Stimulated activated CD4-positive, alpha-beta T cell treated with anti-CD3 and anti-CD28 coated beads, TNF-alpha, amount 100 ng/mL, for 4 hours (primary cell): ENCODE measurements around the gene ANOS1.
"Not testable (repeated sequence)": the region's sequence is repeated elsewhere in the genome, so short reads cannot be mapped to it uniquely, and the experiment has no call there.

Experiments used
- DNase-seq, 3 experiments: peaks; one replicate each; pipeline ENCODE4 v3.0.0-alpha.2; 2020; ENCODE audit warnings: low read depth in 3 of 3

Gene ANOS1

DNA sequence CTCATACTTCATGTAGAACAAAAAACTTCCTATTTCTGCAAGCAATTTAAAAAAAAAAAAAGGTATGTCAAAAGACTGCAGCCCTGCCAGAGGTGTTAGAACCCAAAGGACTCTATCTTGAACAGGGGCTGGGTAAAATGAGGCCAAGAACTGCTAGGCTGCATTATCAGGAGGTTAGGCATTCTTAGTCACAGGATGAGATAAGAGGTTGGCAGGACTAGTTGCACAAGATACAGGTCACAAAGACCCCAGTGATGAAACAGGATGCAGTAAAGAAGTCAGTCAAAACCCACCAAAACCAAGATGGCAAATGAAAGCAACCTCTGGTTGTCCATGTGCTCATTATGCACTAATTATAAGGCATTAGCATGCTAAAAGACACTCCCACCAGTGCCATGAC, 104.1 kb downstream of the ANOS1 start:
- no peak for DNase-seq

DNA sequence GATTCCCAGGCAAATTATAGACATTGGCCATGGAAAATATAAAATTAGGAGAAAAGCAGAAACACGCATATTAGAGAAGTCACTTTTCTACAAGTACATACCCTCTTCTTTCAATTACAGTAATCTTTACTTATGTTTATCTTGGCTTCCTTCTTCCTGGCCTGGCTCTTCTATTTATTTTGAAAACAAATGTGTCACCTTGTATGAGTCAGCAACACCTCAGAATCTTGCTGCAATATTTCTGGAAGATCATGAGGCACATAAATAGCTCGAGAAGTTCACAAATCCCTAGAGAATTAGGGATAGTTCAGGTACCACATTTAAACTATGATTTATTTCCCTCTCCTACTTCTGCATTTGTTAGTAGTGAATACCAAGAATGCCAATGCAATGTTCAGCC, 124.6 kb downstream of the ANOS1 start:
- no peak for DNase-seq

DNA sequence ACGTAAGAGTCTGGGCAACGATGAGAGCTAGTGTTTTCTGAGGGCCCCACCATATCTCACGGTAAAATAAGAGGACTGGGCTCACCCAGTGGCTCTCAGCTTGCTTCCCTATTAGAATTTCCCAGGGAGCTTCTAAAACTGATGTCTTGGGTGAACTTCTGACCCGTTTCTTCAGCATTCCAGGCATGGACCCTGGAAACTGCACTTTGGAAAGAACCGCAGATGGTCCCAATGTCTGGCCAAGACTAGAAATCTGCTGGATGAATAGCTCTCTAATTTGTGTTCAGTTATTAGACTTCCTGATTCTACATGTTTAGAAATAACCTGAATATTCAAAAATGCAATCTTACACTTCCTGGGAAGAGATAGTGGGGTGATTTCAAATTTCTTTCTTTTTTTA, 127.8 kb downstream of the ANOS1 start:
- no peak for DNase-seq

DNA sequence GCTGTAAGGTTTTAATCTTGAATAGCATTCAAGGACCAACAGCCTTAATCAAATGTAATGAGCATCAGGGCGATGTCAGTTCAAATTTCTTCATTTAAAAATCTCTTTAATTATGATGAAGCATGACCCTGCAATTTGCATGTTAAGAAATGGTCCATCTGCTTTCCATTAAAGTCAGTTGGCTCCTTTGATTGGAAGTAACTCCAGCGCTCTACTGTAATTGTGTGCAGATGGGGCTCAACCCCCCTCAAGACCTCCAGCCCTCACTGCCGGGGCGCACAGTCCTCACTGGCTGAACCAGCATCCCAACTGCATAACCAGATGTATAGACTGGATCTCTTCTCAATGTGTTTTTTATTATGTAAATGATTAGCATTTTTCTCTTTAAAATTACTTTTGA, 140.4 kb downstream of the ANOS1 start:
- DNase-seq = no peak

DNA sequence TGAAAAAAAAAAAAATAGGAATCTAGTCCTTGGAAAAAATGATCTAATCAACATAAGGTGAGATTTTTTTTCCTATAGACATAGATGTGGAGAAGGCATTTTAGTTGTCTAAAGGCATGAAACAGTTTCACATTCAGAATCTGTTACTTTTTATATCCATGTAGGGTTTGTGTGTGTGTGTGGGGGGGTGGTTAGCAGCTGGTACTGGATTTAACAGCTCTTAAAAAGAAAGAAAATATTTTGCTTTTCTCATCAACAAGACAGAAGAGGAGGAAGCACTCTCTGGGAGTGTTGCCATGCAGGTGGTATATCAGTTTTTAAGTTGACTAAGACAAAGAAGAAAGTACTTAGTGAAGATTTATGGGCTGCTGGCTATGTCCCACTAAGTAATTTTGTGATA, 145.0 kb downstream of the ANOS1 start:
- no peak for DNase-seq

DNA sequence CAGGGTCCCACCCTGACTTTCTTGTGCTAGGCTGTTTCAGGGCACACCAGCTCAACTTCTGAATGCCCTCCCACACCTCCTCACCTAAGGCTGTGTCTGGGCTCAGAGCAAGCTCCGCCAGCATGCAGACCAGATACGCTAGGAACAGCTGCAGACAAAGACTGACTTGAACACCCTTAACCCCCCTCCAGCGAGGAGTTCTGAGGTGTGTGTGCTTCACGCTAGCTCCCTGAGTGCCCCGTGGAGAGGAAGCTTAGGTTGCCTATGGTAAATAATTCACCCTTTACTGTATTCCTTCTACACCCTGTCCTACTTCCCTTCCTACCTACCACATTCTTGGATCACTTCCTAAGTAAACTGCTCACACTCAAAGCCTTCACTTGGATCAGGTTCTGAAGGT, 152.3 kb downstream of the ANOS1 start:
- DNase-seq = no peak

DNA sequence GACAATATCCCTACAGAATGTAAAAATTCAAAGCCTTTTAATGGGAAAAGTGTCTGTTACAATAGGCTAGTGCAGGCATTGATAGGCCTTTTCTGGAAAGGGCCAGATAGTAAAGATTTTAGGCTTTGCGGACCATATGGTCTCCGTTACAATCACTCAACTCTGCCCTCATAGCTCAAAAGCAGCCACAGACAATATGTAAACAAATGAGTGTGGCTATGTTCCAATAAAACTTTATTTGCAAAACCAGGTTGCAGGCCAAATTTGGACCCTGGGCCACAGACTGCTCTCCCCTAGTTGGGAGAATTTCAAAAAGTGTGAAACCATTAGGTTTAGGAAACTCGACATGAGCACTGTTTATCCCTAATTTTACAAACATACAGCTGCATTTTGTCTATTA, 155.1 kb downstream of the ANOS1 start:
- DNase-seq = no peak

DNA sequence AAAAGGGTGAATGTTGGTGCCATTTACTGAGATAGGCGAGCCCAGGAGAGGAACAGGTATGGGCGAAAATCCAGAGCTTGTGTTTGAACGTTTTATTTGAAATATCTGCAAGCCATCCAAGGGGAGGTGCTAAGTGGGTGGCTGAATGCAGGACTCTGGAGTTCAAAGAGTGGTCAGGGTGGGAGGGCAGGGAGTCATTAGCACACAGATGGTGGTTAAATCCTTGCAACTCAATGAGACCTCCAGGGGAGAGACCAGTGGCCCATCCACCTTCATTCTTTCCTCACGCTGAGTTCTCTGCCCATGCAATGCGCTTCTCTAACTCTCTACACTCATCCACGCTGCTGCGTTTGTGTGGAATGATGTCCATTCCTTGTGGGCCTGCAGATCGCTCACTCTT, 166.2 kb downstream of the ANOS1 start:
- no peak for DNase-seq

DNA sequence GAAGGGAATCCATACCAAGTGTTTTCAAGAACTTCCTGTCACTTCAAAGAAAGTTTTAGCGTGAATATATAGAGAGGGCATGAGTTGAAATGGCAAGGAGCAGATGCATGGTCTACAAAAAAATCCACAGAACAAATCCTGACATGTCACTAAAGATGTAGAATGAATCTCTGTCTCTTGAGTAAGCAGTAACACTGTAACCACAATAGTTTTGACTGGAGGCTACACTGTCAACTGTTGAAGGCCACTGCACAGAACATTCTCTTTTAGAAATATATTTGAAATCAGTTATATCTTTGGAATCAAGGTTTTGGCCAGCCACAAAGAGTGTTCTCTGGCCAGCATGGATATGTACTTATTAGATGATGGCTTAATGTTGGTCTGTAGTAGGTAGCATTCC, 183.5 kb downstream of the ANOS1 start:
- no peak for DNase-seq

DNA sequence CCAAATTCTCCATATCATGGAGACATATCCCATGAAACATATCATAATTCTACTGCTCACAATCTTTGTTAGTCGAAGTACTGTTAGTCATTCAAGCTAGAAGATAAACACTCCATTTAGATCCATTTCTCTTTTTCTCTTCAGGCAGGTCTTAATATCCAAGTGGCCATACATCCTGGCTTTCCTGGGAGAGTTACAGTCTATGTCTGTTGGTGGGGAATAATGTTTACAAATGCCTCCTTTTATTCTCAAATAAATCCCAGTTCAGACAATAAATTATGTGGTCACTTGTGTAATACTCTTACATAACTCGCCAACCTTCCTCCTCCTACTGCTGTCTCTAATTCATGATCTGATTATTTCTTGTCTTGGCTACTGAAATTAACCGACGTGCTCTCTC, 185.2 kb downstream of the ANOS1 start:
- no peak for DNase-seq

DNA sequence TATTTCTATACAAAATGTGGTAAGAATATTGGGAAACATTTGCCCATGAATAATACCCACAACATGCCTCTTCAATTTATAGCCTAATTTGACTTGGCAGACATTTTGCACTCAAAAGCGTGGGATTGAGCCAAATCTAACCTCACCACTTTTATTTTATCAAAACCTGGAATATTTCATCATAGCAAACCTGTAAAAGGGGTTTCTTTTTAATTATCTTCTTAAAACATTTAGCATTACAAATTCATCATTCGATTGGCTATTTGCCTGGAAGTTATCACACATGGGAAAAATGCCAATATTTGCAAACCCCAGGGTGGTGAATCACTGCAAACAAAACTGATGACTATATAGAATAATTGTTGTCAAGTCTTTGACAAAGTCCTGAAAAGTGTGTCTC, 211.1 kb downstream of the ANOS1 start:
- DNase-seq = no peak

DNA sequence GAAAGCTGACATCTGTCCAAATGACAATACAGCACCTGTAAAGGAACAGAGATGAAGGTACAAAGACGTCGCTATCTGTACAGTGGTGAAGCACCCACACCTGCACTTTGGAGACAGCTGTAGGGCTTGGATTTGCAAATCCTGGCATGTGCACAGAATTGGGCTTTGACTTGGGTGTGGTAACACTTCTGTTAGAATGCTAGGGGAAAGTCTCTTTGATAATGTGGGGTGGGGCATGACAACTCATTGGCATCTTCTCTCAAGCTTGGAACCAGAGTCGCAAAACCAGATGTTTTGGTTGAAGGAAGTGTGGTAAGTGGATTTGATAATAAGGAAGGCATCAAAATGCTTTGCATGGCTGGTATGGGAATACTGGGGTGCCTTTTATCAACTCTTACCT, 211.8 kb downstream of the ANOS1 start:
- no peak for DNase-seq

DNA sequence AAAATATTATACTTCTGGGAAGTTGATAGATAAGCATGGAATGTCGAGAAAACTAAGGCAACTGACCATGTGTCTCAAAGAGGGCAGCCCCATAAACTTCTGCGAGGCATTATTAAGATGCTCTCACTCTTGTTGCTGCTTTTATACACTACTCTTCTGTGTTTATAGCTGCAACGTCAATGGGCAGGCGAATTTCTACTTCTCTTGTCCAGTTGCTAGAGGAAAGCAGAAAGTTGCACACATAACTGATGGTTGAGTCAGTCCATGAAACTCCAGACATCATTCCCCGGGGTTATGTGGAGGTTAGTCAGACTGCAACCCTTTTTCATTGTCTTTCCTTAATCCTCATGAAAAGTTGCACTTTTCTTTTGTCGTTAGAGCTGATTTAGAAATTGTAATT, 227.5 kb downstream of the ANOS1 start:
- no peak for DNase-seq

DNA sequence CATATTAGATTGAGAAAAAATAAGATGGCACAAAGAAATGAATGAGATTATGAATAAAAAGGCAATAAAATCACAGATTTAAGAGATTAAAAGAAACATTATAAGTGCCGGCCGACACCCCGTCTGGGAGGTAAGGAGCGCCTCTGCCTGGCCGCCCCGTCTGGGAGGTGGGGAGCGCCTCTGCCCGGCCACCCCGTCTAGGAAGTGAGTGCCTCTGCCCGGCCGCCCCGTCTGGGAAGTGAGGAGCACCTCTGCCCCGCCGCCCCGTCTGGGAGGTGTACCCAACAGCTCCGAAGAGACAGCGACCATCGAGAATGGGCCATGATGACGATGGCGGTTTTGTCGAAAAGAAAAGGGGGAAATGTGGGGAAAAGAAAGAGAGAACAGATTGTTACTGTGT, 229.8 kb downstream of the ANOS1 start:
- not testable (repeated sequence) for DNase-seq

DNA sequence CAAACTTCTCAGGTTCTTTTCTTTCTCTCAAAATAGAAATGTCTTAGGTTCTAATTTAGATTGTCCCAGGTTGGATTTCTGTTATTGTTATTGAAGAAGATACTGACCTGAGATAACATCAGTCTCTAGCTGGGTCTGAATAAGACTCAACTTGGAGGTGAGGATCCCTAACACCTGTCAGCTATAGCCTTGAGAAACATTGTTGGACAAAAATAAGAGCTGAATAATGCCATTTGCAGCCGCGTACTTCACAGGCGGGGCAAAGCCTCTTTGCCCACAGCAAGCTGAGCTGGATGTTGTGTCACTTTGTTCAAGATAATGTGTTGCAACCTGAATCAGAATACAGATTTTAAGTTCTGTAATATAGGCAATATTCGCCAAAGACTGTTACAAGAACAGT, 231.7 kb downstream of the ANOS1 start:
- DNase-seq = no peak

DNA sequence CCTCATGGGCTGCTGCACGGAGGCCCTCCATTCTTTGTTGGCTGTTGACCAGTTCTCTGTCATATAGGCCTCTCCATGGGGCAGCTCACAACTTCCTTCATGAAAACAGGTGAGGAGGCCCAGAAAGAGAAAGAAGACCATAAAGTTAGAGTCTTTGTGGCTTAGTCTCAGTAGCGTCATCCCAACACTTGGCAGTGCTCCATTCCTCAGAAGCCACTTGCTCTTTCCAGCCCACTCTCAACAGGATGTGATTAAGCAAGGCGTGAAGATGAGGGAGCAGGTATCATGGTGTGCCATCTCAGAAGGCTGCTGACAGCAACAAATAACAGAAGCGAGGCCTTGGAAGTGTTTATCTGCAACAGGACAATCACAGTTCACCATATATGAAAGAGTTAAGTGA, 236.9 kb downstream of the ANOS1 start:
- not testable (repeated sequence) for DNase-seq

DNA sequence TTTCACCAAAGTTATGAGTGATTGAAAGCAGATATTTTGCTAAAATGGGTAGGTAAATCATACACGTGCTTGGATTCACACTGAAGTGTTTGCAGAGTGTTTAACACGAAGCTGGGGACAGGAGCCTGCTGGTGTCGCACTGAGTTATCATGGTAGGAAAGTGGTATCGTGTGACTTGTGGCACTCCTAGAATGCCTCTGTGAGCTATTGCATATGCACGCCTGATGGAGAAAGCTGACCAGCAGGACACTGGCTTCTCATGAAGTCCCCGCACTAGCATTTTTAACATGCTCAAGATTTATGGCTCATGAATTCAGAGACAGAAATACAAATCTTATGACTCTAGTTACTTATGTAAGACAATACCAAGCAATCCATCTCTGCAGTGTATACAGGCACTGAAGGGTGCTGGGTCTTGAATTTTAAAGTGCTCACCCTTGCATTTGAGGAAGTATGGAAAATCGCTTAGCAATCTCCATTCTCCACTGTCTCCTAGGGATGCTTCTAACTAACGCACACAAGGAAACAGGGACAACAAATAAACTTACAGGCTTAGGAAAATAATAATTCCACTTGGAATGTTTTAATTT, 247.5 kb downstream of the ANOS1 start:
- DNase-seq = no peak
